PC-3 (cell line): ENCODE data around the gene JARID2. TPM values are rescaled to one million over a fixed set of nuclear protein-coding genes. Genes with fewer than 3 reads are reported as not detected.
A peak's percentile ranks its signal among the peaks of the same experiment; 100 is the strongest.

ENCODE experiments used
- ATAC-seq: fragments of 200-7000 bp; cut with Tn5 transposase; 2 replicates; pipeline ENCODE4 v1.9.1; 2020; ENCODE audit warnings: mild to moderate bottlenecking, moderate library complexity
- BruUV-seq: library from RNA; stranded (reverse); fragments of 400-500 nt; replicated peaks from 2 replicates; lab custom pipeline; 2021; lab: Mats Ljungman, UMichigan
- CTCF ChIA-PET: fragments of 300-600 bp; sonication (Branson Sonifier 250); formaldehyde crosslinking; loops from one replicate; lab custom pipeline; 2022; ENCODE audit warnings: antibody characterized with exemption; lab: Charles Lee
- POLR2A ChIA-PET: fragments of 300-600 bp; sonication (Branson Sonifier 250); formaldehyde crosslinking; loops from one replicate; lab custom pipeline; 2022; ENCODE audit warnings: antibody characterized with exemption; ENCODE audit not compliant: unreplicated experiment; lab: Charles Lee
- DNase-seq: peaks from one replicate; pipeline ENCODE4 v3.0.0-alpha.2; 2015
- H2AFZ ChIP-seq: fragments of 300-600 bp; sonication (generic); 2 replicates; pipeline ENCODE4 v1.6.0; 2016; ENCODE audit warnings: antibody characterized with exemption, low read length
- H3F3A ChIP-seq: fragments of 300-600 bp; sonication (generic); one replicate; pipeline ENCODE4 v1.6.0; 2017; ENCODE audit warnings: antibody characterized with exemption, low read length, control low read depth, mild to moderate bottlenecking; ENCODE audit not compliant: unreplicated experiment
- H3K27ac ChIP-seq: fragments of 300-600 bp; sonication (generic); 2 replicates; pipeline ENCODE4 v1.5.1; 2016; ENCODE audit warnings: mild to moderate bottlenecking, low read length
- H3K27me3 ChIP-seq: fragments of 300-600 bp; sonication (generic); 2 replicates; pipeline ENCODE4 v1.6.1; 2016; ENCODE audit warnings: low read length, mixed read lengths
- H3K36me3 ChIP-seq: fragments of 300-600 bp; sonication (generic); 2 replicates; pipeline ENCODE4 v1.6.1; 2016; ENCODE audit warnings: low read depth, mixed run types, low read length, mixed read lengths
- H3K4me1 ChIP-seq: fragments of 300-600 bp; sonication (generic); 2 replicates; pipeline ENCODE4 v1.5.1; 2016; ENCODE audit warnings: low read length; ENCODE audit not compliant: insufficient read depth
- H3K4me2 ChIP-seq: fragments of 300-600 bp; sonication (generic); 2 replicates; pipeline ENCODE4 v1.6.0; 2016; ENCODE audit warnings: low read length
- H3K4me3 ChIP-seq: fragments of 300-600 bp; sonication (generic); 2 replicates; pipeline ENCODE4 v1.5.1; 2016; ENCODE audit warnings: mild to moderate bottlenecking, low read length, mixed read lengths
- H3K79me2 ChIP-seq: fragments of 300-600 bp; sonication (generic); 2 replicates; pipeline ENCODE4 v1.6.1; 2017; ENCODE audit warnings: low read length, mixed read lengths
- H3K9ac ChIP-seq: fragments of 300-600 bp; sonication (generic); 2 replicates; pipeline ENCODE4 v1.6.0; 2016; ENCODE audit warnings: mild to moderate bottlenecking, low read length
- H3K9me2 ChIP-seq: fragments of 300-600 bp; sonication (generic); replicated peaks from 2 replicates; pipeline ENCODE4 v1.6.1; 2016; ENCODE audit warnings: mixed run types, low read length, mixed read lengths
- H3K9me3 ChIP-seq: fragments of 300-600 bp; sonication (generic); 2 replicates; pipeline ENCODE4 v1.6.1; 2016; ENCODE audit warnings: low read length, mixed read lengths
- H4K20me1 ChIP-seq: fragments of 300-600 bp; sonication (generic); 2 replicates; pipeline ENCODE4 v1.6.1; 2016; ENCODE audit warnings: low read length, mixed read lengths
- EZH2 ChIP-seq: fragments of 300-600 bp; sonication (generic); IDR thresholded peaks from one replicate; pipeline ENCODE4 v1.6.1; 2017; ENCODE audit warnings: antibody characterized with exemption, mild to moderate bottlenecking, low read length; ENCODE audit not compliant: unreplicated experiment
- EZH2phosphoT487 ChIP-seq: fragments of 300-600 bp; sonication (generic); IDR thresholded peaks from 2 replicates; pipeline ENCODE4 v1.6.1; 2018; ENCODE audit warnings: mild to moderate bottlenecking, antibody characterized with exemption, low read length, borderline replicate concordance
- intact Hi-C: fragments of 100-400 bp; cut with micrococcal nuclease; formaldehyde crosslinking; loops from 2 replicates; pipeline ENCODE4 v1.9.0; 2023
- total RNA-seq: library from RNA; depleted of rRNA; stranded (reverse); fragments of >200 nt; gene quantifications from 2 replicates; pipeline ENCODE4 v1.2.3, GENCODE V29; 2014
- TF ChIP-seq, protein P1 (sequence below): fragments of 300-600 bp; sonication (generic); conservative IDR thresholded peaks from 2 replicates; pipeline ENCODE4 v1.5.1; 2017; ENCODE audit warnings: antibody characterized with exemption, low read depth, mild to moderate bottlenecking, low read length

The JARID2 gene
- total RNA-seq, 1 experiment from 2014 or later = 11.0 TPM

DNA sequence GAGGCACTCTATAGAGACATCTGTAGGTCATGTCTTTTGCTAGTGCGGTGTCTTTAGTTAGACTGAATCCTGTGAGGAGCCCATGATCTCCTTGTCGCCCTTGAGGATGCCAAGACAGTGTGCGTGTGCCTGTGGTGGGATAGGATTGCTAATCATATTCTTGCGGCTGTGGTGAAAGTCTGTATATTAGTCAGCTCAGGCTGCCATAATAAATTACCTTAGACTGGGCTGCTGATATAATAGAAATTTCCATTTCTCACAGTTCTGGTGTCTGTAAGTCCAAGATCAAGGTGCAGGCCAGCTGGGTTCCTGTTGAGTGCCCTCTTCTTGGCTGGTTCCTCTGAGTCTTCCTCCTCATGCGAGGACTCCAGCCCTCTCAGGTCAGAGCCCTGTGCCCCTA lies 141.2 kb downstream of the JARID2 start:
- TF ChIP-seq EZH2phosphoT487 (no peak), EZH2 (no peak)
- TF ChIP-seq, protein P1, sequence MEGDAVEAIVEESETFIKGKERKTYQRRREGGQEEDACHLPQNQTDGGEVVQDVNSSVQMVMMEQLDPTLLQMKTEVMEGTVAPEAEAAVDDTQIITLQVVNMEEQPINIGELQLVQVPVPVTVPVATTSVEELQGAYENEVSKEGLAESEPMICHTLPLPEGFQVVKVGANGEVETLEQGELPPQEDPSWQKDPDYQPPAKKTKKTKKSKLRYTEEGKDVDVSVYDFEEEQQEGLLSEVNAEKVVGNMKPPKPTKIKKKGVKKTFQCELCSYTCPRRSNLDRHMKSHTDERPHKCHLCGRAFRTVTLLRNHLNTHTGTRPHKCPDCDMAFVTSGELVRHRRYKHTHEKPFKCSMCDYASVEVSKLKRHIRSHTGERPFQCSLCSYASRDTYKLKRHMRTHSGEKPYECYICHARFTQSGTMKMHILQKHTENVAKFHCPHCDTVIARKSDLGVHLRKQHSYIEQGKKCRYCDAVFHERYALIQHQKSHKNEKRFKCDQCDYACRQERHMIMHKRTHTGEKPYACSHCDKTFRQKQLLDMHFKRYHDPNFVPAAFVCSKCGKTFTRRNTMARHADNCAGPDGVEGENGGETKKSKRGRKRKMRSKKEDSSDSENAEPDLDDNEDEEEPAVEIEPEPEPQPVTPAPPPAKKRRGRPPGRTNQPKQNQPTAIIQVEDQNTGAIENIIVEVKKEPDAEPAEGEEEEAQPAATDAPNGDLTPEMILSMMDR = no peak
- H3K27ac ChIP-seq = no peak overlapping the region
- peaks cover 94% of the 10 kb centered on the region for H3K79me2 ChIP-seq
- ATAC-seq (no peak), DNase-seq (no peak)
- ChIA-PET POLR2A (no interaction called here), CTCF (no interaction called here)
- intact Hi-C loops = no loop called here
- no peak overlapping the region for H3K4me3 ChIP-seq
- H3K4me1 ChIP-seq = no peaks in the 10 kb centered on the region; the same call in 1 of the 2 replicates
- H4K20me1 ChIP-seq = no peaks in the 10 kb centered on the region
- no peaks in the 10 kb centered on the region for H3K9me3 ChIP-seq
- no peak overlapping the region for H3K9ac ChIP-seq
- no peaks in the 10 kb centered on the region for H3K9me2 ChIP-seq
- no TSS peak for BruUV-seq
- no peak overlapping the region for H2AFZ ChIP-seq
- H3K27me3 ChIP-seq = no peaks in the 10 kb centered on the region
- no peak overlapping the region for H3K4me2 ChIP-seq
- H3F3A ChIP-seq = no peaks in the 10 kb centered on the region
- no peaks in the 10 kb centered on the region for H3K36me3 ChIP-seq

- TF ChIP-seq EZH2 = no peak
- no peaks in the 10 kb centered on the region for H3K36me3 ChIP-seq
- H3K4me3 ChIP-seq = no peak overlapping the region
- ATAC-seq (no peak), DNase-seq (no peak)
- no peaks in the 10 kb centered on the region for H3F3A ChIP-seq
- no peaks in the 10 kb centered on the region for H3K9me3 ChIP-seq
- ChIA-PET CTCF (no interaction called here), POLR2A (no interaction called here)
- no peaks in the 10 kb centered on the region; the same call in 1 of the 2 replicates for H3K4me1 ChIP-seq
- no peaks in the 10 kb centered on the region for H4K20me1 ChIP-seq
- intact Hi-C loops = no loop called here
- H3K79me2 ChIP-seq = peaks cover 95% of the 10 kb centered on the region
- H3K27ac ChIP-seq = no peak overlapping the region
- H3K9ac ChIP-seq = no peak overlapping the region
- H3K9me2 ChIP-seq = no peaks in the 10 kb centered on the region
- H2AFZ ChIP-seq = no peak overlapping the region
- no peak overlapping the region for H3K4me2 ChIP-seq
- no TSS peak for BruUV-seq
- no peaks in the 10 kb centered on the region for H3K27me3 ChIP-seq
Measured at GRCh38 chr6:15389084-15389764, 143.4 kb downstream of the JARID2 start.

DNA sequence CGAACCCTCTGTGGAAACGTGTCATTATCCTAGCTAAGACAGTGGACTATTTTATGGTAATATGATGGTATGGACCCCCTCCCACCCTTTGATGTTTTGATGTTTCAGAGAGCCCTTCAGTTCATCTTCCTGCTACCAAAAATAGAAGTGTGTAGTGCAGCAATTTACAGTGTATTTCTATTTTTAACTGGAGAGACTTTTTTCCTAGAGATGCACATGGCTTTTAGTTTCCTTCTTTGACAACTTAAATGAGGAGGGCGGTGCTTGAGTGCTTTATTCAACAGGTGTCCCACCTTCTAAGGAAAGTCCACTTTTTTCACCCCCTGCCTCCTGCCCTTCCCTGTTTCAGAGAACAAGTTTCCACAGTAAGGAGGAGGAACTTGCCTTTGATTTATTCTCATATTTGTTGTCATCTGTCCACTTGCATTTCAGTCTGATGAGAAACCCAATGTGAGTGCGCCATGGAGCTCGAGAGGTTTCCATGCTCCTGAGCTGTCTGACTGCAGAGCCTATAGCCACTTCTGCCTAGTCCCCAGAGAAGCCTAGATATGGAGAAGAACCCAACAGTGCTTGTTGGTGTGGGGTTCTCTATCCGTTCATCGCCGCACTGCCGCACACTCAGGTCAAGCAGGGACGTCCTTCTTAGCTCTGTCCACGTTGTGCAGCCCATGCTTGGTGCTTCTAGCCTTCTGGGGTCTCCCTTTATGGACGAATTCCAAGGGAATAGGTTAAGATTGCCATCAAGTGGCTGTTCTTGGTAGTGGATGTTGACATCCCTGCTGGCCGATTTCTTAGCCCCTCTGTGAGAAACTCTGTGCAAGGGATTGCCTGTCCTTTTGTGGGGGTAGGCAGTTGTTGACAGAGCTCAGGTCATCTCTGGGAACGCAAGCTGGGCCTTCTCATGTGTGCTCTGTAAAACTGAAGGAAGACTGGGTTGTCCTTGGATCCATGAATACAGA lies 144.2 kb downstream of the JARID2 start:
- Histone ChIP-seq H4K20me1 (no peaks in the 10 kb centered on the region), H3K27me3 (no peaks in the 10 kb centered on the region), H2AFZ (no peak overlapping the region), H3K27ac (no peak overlapping the region), H3F3A (no peaks in the 10 kb centered on the region), H3K9me2 (no peaks in the 10 kb centered on the region), H3K4me3 (no peak overlapping the region), H3K36me3 (no peaks in the 10 kb centered on the region), H3K4me1 (no peaks in the 10 kb centered on the region; the same call in 1 of the 2 replicates), H3K9me3 (no peaks in the 10 kb centered on the region), H3K9ac (no peak overlapping the region), H3K4me2 (no peak overlapping the region), H3K79me2 (peaks cover 95% of the 10 kb centered on the region)
- BruUV-seq = no TSS peak
- intact Hi-C loops = no loop called here
- ChIA-PET CTCF (no interaction called here), POLR2A (no interaction called here)
- TF ChIP-seq EZH2phosphoT487 = no peak
- TF ChIP-seq, protein P1 = peak; percentile 86
- peak; percentile 64 for ATAC-seq
- DNase-seq = peak; percentile 49
